Measurements from ENCODE around the gene SPAG8.

DNA sequence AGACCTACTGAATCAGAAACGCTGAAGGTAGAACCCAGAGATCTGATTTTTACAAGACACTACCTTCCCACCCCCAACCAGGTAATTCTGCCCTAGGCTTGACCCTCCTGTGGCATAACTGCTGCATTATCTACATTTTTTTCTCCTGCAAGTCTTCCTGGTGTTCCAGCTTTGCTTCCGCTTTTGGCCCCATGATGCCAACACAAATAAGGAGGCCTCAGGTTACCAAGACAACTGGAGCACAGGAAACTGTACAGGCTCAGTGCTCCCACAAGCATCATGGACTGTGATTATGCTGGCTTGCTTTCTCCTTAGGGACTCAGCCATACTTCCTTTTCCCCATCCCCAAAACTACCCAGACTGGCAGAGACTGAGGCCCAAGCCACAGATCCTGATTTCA is 51.4 kb downstream of the SPAG8 start:
- TF ChIP-seq, protein P1, sequence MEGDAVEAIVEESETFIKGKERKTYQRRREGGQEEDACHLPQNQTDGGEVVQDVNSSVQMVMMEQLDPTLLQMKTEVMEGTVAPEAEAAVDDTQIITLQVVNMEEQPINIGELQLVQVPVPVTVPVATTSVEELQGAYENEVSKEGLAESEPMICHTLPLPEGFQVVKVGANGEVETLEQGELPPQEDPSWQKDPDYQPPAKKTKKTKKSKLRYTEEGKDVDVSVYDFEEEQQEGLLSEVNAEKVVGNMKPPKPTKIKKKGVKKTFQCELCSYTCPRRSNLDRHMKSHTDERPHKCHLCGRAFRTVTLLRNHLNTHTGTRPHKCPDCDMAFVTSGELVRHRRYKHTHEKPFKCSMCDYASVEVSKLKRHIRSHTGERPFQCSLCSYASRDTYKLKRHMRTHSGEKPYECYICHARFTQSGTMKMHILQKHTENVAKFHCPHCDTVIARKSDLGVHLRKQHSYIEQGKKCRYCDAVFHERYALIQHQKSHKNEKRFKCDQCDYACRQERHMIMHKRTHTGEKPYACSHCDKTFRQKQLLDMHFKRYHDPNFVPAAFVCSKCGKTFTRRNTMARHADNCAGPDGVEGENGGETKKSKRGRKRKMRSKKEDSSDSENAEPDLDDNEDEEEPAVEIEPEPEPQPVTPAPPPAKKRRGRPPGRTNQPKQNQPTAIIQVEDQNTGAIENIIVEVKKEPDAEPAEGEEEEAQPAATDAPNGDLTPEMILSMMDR (IDR thresholded peaks at IDR 0.05) = no peak
- TF ChIP-seq POLR2A (IDR thresholded peaks at IDR 0.05; ENCODE audit: low read depth) (no peak), POLR2AphosphoS5 (IDR thresholded peaks at IDR 0.05) (peak in 1 of 2 donors; percentile 5), EP300 (IDR thresholded peaks at IDR 0.05) (no peak)
